Activated CD8-positive, alpha-beta memory T cell treated with anti-CD3 and anti-CD28 coated beads, Interleukin-2, amount 10 ng/mL, durations not matched to agents 7 days and 5 days (primary cell): ENCODE results near the gene AP1S2. TPM values are rescaled to one million over a fixed set of nuclear protein-coding genes. Genes with fewer than 3 reads are reported as not detected.
"Not testable (repeated sequence)": the region's sequence is repeated elsewhere in the genome, so short reads cannot be mapped to it uniquely, and the experiment has no call there.

Experiments used
- ATAC-seq: fragments of 150-1000 bp; cut with Tn5 transposase; one replicate; pipeline ENCODE4 v1.10.0; 2021; ENCODE audit warnings: moderate library complexity
- CTCF ChIA-PET: fragments of 350-600 bp; sonication (Branson Sonifier 250); formaldehyde crosslinking; loops from one replicate; lab custom pipeline; 2021; ENCODE audit warnings: antibody characterized with exemption; lab: Charles Lee
- DNase-seq: peaks from one replicate; pipeline ENCODE4 v3.0.0-alpha.2; 2020
- H3K27ac Mint-ChIP-seq: one replicate; pipeline ENCODE4 v1.8.0; 2021; ENCODE audit warnings: mild to moderate bottlenecking, mixed read lengths
- H3K27me3 Mint-ChIP-seq: one replicate; pipeline ENCODE4 v1.8.0; 2021; ENCODE audit warnings: mixed read lengths
- H3K36me3 Mint-ChIP-seq: one replicate; pipeline ENCODE4 v1.8.0; 2021; ENCODE audit warnings: mild to moderate bottlenecking, mixed read lengths
- H3K4me1 Mint-ChIP-seq: one replicate; pipeline ENCODE4 v1.8.0; 2021; ENCODE audit warnings: mixed read lengths
- H3K4me3 Mint-ChIP-seq: one replicate; pipeline ENCODE4 v1.8.0; 2021; ENCODE audit warnings: mild to moderate bottlenecking, moderate library complexity, mixed read lengths
- H3K9me3 Mint-ChIP-seq: one replicate; pipeline ENCODE4 v1.8.0; 2022; ENCODE audit warnings: low read depth, mixed read lengths
- total RNA-seq, 2 experiments: library from RNA; stranded (reverse); gene quantifications; one replicate each; pipeline ENCODE4 v1.2.3, GENCODE V29; 2021

Gene AP1S2
- total RNA-seq, 2 experiments from 2014 or later, result 21.4 to 22.4 TPM

GRCh38 chrX:15843960-15844359 lies 10.7 kb downstream of the AP1S2 start:
- Mint-ChIP-seq H3K36me3 (peaks cover 15% of the 10 kb centered on the region), H3K27me3 (no peaks in the 10 kb centered on the region), H3K4me3 (no peak overlapping the region), H3K4me1 (no peaks in the 10 kb centered on the region), H3K27ac (no peak overlapping the region), H3K9me3 (no peaks in the 10 kb centered on the region)
- DNase-seq, result no peak
- ATAC-seq, result no peak
- CTCF ChIA-PET, result no interaction called here

GRCh38 chrX:15841853-15842516 lies 12.6 kb downstream of the AP1S2 start:
- CTCF ChIA-PET, result no interaction called here
- Mint-ChIP-seq H3K4me3 (no peak overlapping the region), H3K36me3 (peaks cover 11% of the 10 kb centered on the region), H3K27me3 (no peaks in the 10 kb centered on the region), H3K4me1 (no peaks in the 10 kb centered on the region), H3K27ac (no peak overlapping the region), H3K9me3 (no peaks in the 10 kb centered on the region)
- DNase-seq (no peak), ATAC-seq (no peak)

- no peaks in the 10 kb centered on the region for H3K9me3 Mint-ChIP-seq
- H3K27me3 Mint-ChIP-seq, result no peaks in the 10 kb centered on the region
- ATAC-seq (no peak), DNase-seq (no peak)
- peaks cover 2% of the 10 kb centered on the region for H3K4me1 Mint-ChIP-seq
- CTCF ChIA-PET, result no interaction called here
- peaks cover 7% of the 10 kb centered on the region for H3K36me3 Mint-ChIP-seq
- no peak overlapping the region for H3K4me3 Mint-ChIP-seq
- H3K27ac Mint-ChIP-seq, result no peak overlapping the region
These were observed 16.6 kb downstream of the AP1S2 start for GRCh38 chrX:15838017-15838416.

GRCh38 chrX:15834827-15835595 lies 19.6 kb downstream of the AP1S2 start:
- no peak for DNase-seq
- Mint-ChIP-seq H3K4me1 (peaks cover 2% of the 10 kb centered on the region), H3K27me3 (no peaks in the 10 kb centered on the region), H3K27ac (no peak overlapping the region), H3K36me3 (peaks cover 4% of the 10 kb centered on the region), H3K4me3 (no peak overlapping the region), H3K9me3 (no peaks in the 10 kb centered on the region)
- no peak for ATAC-seq
- CTCF ChIA-PET, result no interaction called here

GRCh38 chrX:15834053-15834452 lies 20.6 kb downstream of the AP1S2 start:
- CTCF ChIA-PET, result no interaction called here
- H3K27ac Mint-ChIP-seq, result no peak overlapping the region

GRCh38 chrX:15831347-15831746 lies 23.3 kb downstream of the AP1S2 start:
- H3K4me1 Mint-ChIP-seq, result not testable (repeated sequence)

More at GRCh38 chrX:15834053-15834452, 20.6 kb downstream of the AP1S2 start:
- DNase-seq (no peak), ATAC-seq (no peak)
- Mint-ChIP-seq H3K9me3 (no peaks in the 10 kb centered on the region), H3K4me1 (peaks cover 2% of the 10 kb centered on the region), H3K27me3 (no peaks in the 10 kb centered on the region), H3K4me3 (no peak overlapping the region), H3K36me3 (peaks cover 4% of the 10 kb centered on the region)

GRCh38 chrX:15829217-15829616 lies 25.4 kb downstream of the AP1S2 start:
- no peak for DNase-seq
- no peak overlapping the region for H3K4me3 Mint-ChIP-seq
- H3K27ac Mint-ChIP-seq, result no peak overlapping the region
- no peak for ATAC-seq
- peaks cover 11% of the 10 kb centered on the region for H3K36me3 Mint-ChIP-seq
- H3K9me3 Mint-ChIP-seq, result no peaks in the 10 kb centered on the region
- peaks cover 2% of the 10 kb centered on the region for H3K4me1 Mint-ChIP-seq
- CTCF ChIA-PET, result no interaction called here
- no peaks in the 10 kb centered on the region for H3K27me3 Mint-ChIP-seq

More at GRCh38 chrX:15831347-15831746, 23.3 kb downstream of the AP1S2 start:
- ATAC-seq, CTCF ChIA-PET, DNase-seq, H3K27me3 Mint-ChIP-seq, H3K4me3 Mint-ChIP-seq, H3K27ac Mint-ChIP-seq, H3K9me3 Mint-ChIP-seq: not testable (repeated sequence)
- H3K36me3 Mint-ChIP-seq, result peaks cover 11% of the 10 kb centered on the region

GRCh38 chrX:15825936-15826335 lies 28.7 kb downstream of the AP1S2 start:
- Mint-ChIP-seq H3K36me3 (peaks cover 18% of the 10 kb centered on the region), H3K27ac (no peak overlapping the region), H3K27me3 (no peaks in the 10 kb centered on the region), H3K4me1 (no peaks in the 10 kb centered on the region), H3K9me3 (no peaks in the 10 kb centered on the region), H3K4me3 (no peak overlapping the region)
- CTCF ChIA-PET, result no interaction called here
- DNase-seq, result no peak
- ATAC-seq, result no peak

GRCh38 chrX:15822922-15823321 lies 31.7 kb downstream of the AP1S2 start:
- Mint-ChIP-seq H3K4me3 (no peak overlapping the region), H3K4me1 (peaks cover 6% of the 10 kb centered on the region), H3K36me3 (peaks cover 28% of the 10 kb centered on the region), H3K27ac (no peak overlapping the region), H3K27me3 (no peaks in the 10 kb centered on the region), H3K9me3 (no peaks in the 10 kb centered on the region)
- no peak for DNase-seq
- CTCF ChIA-PET, result no interaction called here
- ATAC-seq, result no peak

- no peaks in the 10 kb centered on the region for H3K27me3 Mint-ChIP-seq
- H3K36me3 Mint-ChIP-seq, result peaks cover 36% of the 10 kb centered on the region
- H3K9me3 Mint-ChIP-seq, result no peaks in the 10 kb centered on the region
- ATAC-seq (no peak), DNase-seq (no peak)
- peaks cover 25% of the 10 kb centered on the region for H3K4me1 Mint-ChIP-seq
- no peak overlapping the region for H3K27ac Mint-ChIP-seq
- CTCF ChIA-PET, result no interaction called here
- H3K4me3 Mint-ChIP-seq, result no peak overlapping the region
These were observed 34.2 kb downstream of the AP1S2 start for GRCh38 chrX:15820106-15821073.

GRCh38 chrX:15816886-15817285 lies 37.7 kb downstream of the AP1S2 start:
- CTCF ChIA-PET, result no interaction called here
- Mint-ChIP-seq H3K27ac (peak overlapping the region; percentile 81), H3K4me1 (peaks cover 48% of the 10 kb centered on the region), H3K9me3 (no peaks in the 10 kb centered on the region), H3K36me3 (peaks cover 45% of the 10 kb centered on the region), H3K4me3 (peak overlapping the region; percentile 57), H3K27me3 (no peaks in the 10 kb centered on the region)
- ATAC-seq, result peak; percentile 80
- peak; percentile 76 for DNase-seq

- Mint-ChIP-seq H3K27me3 (no peaks in the 10 kb centered on the region), H3K4me3 (no peak overlapping the region), H3K9me3 (no peaks in the 10 kb centered on the region), H3K36me3 (peaks cover 44% of the 10 kb centered on the region), H3K27ac (peak overlapping the region; percentile 81), H3K4me1 (peaks cover 48% of the 10 kb centered on the region)
- DNase-seq (no peak), ATAC-seq (peak; percentile 16)
- CTCF ChIA-PET, result interaction anchor here (1.6 kb wide), 1 partner anchor 39 kb away, joined by 5 read pairs; the partner anchor contains the start of gene AP1S2
These were observed 38.2 kb downstream of the AP1S2 start for GRCh38 chrX:15816438-15816809.

- H3K36me3 Mint-ChIP-seq, result peaks cover 42% of the 10 kb centered on the region
- peaks cover 48% of the 10 kb centered on the region for H3K4me1 Mint-ChIP-seq
- no peak overlapping the region for H3K4me3 Mint-ChIP-seq
- ATAC-seq (peak; percentile 69), DNase-seq (peak; percentile 53)
- CTCF ChIA-PET, result interaction anchor here (1.6 kb wide), 1 partner anchor 39 kb away, joined by 5 read pairs; the partner anchor contains the start of gene AP1S2
- peak overlapping the region; percentile 81 for H3K27ac Mint-ChIP-seq
- no peaks in the 10 kb centered on the region for H3K9me3 Mint-ChIP-seq
- H3K27me3 Mint-ChIP-seq, result no peaks in the 10 kb centered on the region
These were observed 38.7 kb downstream of the AP1S2 start for GRCh38 chrX:15815779-15816437.
